NCI-H2196 treated with DMSO at 0.1 percent for 48 hours (cell line): Measurements from ENCODE around the gene SLC6A8.
"Not testable (repeated sequence)": the region's sequence is repeated elsewhere in the genome, so short reads cannot be mapped to it uniquely, and the experiment has no call there.

Source experiments
- DNase-seq: peaks from one replicate; lab custom pipeline; 2025; ENCODE audit not compliant: unreplicated experiment; lab: John Stamatoyannopoulos, UW

Gene SLC6A8

DNA sequence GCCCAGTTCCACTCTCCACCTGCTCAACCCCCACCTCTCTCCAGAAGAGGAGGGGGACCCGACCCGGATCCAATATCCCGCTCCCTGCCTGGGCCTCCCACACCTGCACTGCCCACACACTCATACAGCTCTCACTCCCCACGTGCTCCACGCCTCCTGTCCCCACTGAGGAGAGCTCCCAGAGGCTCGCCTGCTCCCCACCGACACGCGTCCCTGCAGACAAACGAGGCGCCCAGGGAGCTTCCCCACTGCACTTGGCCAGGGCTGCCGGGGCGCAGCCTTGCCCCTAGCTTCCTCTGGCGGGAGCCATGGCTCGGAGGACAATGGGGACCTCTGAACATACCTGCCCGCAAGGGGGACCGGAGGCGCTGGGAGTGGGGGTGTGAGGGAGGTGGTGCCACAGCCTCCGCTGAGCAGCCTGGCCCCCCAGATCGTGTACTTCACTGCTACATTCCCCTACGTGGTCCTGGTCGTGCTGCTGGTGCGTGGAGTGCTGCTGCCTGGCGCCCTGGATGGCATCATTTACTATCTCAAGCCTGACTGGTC, 5.0 kb downstream of the SLC6A8 start:
- DNase-seq = no peak

DNA sequence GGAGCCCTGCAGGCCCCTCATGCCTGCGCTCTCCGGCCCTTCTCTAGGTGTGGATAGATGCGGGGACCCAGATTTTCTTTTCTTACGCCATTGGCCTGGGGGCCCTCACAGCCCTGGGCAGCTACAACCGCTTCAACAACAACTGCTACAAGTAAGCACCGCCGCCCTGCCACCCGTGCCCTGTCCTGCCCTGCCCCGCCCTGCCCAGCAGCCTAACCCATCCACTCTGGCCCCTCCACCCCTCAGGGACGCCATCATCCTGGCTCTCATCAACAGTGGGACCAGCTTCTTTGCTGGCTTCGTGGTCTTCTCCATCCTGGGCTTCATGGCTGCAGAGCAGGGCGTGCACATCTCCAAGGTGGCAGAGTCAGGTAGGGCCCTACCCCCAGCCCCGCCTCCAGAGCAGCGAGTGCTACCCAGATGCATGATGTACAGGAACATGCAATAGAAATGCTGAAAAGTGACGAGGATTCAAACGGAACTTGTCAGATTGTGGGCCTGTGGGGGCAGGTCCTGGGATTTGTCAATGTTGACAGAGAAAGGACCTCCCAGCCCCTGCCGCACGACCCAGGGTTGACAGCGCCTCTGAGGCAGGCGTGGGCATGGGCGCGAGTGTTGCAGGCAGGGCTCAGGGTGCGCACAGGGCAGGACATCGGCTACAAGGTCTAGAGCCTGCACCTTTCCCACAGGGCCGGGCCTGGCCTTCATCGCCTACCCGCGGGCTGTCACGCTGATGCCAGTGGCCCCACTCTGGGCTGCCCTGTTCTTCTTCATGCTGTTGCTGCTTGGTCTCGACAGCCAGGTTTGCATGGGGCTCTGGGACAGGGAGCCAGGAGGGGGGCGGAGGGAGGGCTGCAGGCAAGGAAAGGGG, 5.7 kb downstream of the SLC6A8 start:
- no peak for DNase-seq

DNA sequence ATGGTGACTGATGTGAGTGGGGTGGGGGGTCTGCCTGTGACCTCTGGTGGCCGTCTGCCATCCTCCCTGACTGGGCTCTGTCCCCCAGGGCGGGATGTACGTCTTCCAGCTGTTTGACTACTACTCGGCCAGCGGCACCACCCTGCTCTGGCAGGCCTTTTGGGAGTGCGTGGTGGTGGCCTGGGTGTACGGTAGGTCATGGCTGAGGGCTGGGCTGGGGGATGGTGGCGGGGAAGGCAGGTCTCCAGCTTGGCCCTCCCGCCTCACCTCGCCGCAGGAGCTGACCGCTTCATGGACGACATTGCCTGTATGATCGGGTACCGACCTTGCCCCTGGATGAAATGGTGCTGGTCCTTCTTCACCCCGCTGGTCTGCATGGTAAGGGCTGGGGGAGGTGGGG, 6.5 kb downstream of the SLC6A8 start:
- DNase-seq = not testable (repeated sequence)

DNA sequence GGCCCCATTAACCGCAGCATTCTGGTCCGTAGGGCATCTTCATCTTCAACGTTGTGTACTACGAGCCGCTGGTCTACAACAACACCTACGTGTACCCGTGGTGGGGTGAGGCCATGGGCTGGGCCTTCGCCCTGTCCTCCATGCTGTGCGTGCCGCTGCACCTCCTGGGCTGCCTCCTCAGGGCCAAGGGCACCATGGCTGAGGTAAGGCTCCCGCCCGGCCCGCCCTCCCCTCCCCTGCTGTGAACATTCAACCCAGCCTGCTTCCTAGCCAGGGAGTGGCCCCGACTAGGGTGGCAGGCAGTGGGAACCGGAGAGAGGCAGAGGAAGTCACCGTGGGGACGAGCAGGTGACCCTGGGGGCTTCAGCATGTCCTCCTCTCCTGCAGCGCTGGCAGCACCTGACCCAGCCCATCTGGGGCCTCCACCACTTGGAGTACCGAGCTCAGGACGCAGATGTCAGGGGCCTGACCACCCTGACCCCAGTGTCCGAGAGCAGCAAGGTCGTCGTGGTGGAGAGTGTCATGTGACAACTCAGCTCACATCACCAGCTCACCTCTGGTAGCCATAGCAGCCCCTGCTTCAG, 7.1 kb downstream of the SLC6A8 start:
- no peak for DNase-seq

DNA sequence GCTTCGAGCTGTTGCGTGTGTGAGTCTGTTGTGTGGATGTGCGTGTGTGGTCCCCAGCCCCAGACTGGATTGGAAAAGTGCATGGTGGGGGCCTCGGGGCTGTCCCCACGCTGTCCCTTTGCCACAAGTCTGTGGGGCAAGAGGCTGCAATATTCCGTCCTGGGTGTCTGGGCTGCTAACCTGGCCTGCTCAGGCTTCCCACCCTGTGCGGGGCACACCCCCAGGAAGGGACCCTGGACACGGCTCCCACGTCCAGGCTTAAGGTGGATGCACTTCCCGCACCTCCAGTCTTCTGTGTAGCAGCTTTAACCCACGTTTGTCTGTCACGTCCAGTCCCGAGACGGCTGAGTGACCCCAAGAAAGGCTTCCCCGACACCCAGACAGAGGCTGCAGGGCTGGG, 8.4 kb downstream of the SLC6A8 start:
- no peak for DNase-seq

DNA sequence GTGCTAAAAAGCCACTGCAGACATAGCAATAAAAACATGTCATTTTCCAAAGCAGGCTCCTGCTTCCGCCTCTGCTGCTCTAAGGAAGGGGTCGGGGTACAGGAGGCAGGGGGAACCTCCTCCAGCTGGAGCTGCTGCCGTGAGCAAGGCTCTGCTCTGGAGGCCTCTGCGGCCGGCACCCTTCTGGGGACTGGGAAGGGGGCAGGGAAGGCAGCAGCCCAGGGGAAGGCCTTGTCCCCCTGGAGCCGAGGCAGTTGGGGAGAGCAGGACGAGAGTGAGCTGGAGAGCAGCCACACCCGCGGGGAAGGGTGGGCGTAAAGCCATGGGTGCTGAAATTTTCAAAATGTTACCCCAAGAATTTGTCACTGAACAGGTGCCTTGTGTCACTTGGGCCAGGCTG, 8.8 kb downstream of the SLC6A8 start:
- not testable (repeated sequence) for DNase-seq

DNA sequence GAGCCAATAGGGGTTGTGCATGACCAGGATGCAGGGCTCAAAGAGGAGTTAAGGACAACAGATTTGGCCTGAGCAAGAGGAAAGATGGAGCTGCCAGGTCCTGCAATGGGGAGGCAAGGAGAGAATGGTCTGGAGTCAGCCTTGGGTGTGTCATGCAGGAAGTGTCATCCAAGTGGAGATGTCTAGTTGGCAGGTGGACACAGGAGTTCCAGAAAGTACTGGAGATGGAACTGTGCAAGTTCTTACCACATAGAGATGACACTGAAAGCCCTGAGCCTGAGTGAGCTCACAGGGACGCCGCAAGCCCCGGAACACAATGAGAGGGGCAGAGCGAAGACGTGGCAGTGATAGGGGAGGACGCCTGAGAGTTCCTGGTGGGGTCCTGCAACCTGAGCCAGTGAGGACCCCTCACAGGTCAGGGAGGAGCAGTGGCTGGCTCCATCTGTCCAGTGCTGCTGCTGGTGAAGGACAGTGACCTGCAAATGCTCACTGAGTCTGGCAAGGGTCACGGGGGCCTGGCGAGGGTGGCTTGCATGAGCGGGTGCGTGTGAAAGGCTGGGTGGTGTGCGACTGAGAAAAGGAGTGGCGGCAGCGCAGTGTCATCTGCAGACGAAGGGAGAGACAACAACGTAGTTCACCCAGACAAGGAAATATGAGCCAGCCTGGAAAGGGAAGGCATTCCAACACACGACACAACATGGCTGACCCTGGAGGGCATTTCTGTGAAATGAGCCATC, 9.4 kb downstream of the SLC6A8 start:
- DNase-seq = not testable (repeated sequence)

DNA sequence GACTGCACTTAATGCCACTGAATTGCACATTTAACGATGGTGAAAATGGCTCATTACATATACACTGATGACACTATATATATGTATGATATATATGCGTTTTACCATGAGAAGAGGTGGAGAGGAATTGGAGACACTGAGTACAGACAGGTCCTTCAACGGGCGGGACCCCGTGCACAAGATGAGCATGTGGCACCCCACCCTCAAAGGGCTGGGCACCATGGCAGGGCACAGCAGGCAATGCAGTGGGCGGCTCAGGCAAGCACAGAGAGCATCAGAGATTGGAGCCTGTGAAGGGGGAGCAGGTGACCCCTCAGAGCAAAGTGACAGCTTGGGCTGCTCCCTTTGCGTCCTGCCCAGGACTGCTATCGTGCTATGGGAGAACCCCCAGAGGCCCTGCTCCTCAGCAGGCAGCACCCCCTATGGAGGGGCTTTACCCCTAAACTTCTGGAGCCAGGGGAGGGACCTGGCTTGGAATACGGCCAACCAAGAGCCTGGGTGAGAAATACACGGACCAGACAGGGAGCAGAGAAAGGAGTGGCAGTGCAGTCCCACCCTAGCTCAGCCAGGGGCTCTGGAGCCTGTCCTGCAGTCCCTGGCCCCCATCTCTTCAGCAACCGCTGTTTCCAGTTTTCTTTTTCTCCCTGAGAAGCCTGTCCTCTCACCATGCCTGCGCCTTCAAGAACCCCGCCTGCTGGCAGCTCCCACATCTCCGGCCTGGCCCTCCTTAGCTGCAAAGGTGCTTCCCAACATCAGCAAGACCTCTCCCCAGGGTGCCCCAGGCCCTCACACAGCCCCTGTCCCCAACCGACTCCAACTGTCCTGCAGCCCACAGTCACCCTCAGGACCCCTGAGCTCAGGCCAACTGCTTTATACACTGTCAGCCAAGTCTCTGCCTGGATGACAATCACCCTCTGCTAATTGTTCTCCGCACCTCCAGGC, 10.5 kb downstream of the SLC6A8 start:
- no peak for DNase-seq

DNA sequence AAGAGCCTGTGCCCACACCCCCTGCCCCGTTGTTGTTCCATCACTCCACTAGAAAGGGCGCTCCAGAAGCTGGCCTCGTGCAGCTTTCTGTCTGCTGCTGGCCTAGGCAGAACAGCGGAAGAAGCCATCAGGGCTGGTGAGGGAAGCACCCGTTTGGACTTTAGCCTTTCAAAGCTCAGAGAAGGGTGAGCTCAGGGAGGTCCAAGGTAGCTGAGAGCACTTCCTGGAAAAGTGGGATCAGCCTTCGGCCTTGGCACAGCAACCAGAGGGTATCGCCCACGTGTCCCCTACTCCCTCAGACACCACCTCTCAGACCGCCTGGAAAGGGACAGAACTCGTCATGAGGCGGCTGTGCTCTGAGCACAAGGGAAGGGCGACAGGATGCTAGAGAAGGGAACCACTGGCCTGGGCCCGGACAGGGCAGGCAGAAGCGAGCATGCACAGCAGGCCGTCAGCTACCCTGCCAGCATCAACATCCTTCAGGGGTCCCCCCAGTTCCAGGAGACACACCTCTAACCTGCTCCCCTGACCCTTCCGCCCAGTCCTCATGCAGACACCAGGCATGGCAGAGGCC, 11.6 kb downstream of the SLC6A8 start:
- not testable (repeated sequence) for DNase-seq

DNA sequence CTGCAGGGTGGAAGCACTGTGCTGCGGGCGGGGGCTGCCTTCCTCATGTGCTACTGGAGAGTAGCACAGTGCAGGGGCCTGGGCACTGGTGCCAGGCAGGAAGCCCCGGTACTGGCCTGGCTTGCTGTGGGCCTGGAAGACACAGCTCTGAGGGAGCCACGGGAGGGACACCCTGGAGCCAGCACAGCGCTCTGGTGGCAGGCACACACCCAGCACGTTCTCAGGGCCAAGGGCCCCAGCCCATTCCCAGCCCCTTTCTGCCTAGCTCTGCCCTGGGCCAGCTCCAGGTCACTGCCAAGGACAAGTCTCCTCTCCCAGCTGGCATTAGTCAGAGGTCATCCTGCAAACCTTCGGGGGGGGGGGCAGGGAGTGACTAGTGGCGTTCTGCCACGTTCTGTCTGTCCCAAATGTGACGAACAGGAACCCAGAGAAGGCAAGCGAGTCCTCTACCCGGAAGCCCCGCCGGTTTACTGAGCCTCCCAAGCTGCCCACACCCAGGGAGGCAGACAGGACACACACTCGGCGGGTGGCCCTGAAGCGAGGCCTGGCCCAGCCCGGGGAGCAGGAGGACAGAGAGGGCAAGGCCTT, 12.2 kb downstream of the SLC6A8 start:
- not testable (repeated sequence) for DNase-seq

DNA sequence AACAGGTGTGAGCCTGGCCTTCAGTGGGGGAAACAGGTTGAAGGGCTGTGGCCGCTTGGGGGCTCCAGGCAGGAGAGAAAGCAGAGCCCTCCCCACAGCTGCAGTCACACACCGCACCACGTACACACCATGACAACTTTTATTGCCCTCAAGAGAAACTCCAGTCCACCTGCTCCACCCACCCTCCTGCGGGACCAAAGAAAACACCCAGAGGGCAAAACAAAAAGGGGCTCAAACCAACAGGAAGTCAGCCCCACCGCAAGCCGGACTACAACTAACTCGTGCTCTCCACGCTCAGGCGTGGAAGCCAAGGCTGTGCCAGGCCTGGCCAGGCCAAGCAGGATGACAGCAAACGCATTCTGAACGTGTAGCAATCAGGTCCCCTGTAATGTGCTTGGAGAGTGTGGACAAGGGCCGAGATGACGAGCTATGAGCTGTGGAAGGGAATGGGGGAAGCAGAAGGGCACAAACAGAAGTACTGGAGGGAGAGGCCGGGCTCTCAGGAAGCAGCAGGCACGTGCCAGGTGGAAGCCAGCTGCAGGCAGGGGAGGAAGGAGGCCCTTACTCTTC, 12.7 kb downstream of the SLC6A8 start:
- no peak for DNase-seq

DNA sequence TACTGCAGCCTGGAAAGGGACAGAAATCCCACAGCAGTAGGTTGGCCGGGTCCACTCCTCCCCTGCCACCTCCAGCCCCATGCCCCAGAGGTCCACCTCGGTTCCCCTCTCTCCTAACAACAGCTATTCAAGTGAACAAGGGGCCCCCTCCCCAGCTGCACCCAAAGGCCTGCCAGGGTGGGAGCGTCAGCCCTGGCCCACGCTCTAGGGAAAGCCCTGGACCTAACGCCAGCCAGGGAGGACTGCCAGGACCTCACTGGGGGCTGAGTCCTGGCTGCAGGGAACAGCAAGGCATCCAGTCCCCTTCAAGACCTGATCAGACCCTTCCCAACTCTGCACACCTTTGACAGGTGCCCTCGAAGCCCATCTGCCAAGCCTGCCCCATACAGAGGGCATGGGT, 13.2 kb downstream of the SLC6A8 start:
- no peak for DNase-seq

DNA sequence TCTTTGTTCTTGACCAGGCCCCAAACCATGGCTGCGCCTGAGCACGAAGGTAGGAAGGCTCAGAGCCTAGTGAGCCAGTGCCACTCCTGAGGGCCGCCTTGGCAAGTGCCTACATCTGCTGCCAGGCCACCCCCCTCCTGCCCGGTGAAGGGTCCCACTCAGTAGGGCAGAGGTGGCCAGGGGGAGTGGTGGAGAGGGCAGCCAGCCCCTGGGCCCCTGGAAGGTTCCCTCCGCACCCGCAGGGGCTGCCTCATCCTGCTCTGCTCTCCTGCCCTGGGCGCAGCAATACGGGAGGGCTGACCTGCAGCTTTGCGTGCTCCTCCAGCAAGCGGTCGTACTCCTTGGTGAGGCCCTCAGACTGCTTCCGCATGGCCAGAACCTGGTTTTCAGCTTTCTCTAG, 14.0 kb downstream of the SLC6A8 start:
- DNase-seq = no peak

DNA sequence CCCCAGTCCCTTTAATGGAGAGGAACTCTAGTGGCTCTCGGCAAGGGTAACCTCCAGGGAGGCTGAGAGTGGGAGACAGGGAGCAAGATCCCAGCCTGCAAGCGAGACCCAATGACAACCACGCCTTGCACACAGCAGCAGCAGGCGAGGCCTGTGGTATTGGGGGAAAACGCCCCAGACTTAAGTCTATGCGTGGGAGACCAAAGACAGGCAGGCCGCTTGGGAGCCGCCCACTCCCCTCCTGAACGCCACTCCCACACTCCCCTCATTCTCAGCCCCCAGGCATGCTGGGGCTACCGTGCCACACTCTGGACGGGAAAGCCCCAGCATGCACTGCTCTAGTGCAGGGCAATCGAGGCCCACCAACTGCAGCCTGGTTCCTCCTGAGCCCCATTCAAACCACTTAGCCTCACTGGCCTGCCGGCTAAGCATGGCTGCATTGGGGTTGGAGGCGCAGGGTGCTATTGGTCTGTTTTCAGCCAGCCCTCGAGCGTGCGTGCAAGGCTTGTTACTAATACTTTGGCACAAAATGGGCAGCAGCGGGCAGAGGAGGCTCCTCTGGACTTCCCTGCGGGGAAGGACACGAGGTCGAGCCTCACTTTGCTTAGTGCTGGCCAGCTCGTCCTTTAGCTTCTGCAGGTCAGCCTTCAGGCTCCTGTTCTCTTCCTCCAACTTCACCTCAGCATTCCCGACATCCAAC, 14.8 kb downstream of the SLC6A8 start:
- no peak for DNase-seq

DNA sequence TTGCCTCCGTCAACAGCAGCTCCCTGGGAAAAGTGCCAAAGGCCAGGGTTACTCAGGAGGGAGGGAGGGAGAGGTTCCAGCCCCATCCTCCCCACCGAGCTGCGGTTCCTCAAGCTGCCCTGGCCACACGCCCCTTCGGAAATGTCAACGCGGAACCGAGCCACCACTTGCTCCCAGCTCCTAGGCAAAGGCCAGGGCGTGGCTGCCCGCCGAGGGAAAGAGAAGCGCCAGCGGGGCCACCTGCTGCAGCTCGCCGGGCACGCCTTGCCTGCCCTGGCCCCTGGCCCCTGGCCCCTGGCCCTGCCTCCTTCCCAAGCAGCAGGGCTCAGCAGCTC, 15.3 kb downstream of the SLC6A8 start:
- no peak for DNase-seq

DNA sequence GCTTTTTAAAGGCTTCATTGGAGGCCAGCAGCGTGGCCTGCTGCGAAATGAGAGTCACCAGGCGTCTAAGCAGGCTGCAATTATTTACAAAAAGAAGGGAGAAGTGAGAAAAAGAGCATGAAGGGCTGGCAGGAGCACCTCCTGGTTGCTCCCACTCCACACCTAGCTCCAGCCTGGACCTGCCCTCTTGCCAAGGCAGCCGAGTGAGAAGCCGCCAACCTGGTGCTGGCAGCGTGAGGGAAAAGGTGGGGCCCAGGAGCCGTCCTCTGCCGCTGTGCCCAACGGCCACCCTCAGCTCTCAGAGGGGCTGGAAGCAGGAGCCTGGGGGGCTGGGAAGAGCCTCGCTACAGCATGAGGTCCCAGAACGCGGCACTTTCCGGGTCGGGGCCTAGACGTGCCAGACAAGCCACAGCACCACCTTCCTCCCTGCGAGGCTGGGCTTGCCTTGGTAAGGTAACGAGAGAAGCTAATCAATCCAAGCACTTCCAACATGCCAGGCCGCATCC, 16.3 kb downstream of the SLC6A8 start:
- no peak for DNase-seq

DNA sequence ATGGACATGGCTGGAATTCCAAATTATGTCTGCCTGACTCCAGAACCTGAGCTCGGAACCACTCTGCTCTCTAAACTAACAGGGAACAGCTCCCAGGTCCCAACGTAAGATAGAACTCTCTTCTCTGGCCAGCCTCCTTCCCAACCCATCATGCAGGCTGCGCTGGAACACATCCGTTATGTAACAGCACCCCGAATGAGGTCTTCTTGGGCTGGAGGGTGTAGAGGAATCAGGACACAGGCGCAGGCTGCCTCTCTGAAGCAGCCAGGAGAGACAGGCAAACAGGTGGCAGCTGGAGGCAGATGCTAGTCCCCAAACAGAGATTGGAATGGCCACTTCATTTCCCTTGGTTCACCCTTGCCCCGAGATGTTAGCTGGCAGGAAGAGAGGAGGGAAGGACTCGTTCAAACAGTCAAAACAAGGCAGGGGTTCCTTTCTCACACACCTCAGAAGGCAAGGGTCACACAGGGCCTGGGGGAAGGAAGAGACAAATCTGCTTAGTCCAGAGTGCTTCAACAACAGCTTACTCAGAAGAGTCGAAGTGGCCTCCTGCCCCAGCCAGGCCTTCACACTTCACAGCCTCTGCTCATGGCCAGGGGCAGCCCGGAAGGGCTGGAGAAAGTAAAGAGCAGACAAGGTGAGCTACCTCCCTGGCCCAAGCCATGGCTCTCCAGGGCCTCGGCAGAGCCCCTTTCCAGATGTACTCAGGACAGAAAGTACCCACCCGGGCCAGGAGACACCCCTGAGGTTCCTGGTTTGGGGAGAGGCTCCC, 17.1 kb downstream of the SLC6A8 start:
- DNase-seq = not testable (repeated sequence)
